GM10266 (cell line): Measurements from ENCODE around the gene TOP2B.

Experiments
- DNase-seq: peaks from one replicate; pipeline ENCODE4 v3.0.0; 2012; ENCODE audit errors: extremely low spot score
- TF ChIP-seq, protein P1 (sequence below): IDR thresholded peaks from 2 replicates; pipeline ENCODE4 v1.5.1; 2012; ENCODE audit warnings: mild to moderate bottlenecking, low read depth; ENCODE audit not compliant: control insufficient read depth, insufficient read depth; ENCODE audit errors: missing control alignments

Gene TOP2B

GRCh38 chr3:25582242-25582641 lies 82.5 kb downstream of the TOP2B start:
- no peak for DNase-seq
- TF ChIP-seq, protein P1, sequence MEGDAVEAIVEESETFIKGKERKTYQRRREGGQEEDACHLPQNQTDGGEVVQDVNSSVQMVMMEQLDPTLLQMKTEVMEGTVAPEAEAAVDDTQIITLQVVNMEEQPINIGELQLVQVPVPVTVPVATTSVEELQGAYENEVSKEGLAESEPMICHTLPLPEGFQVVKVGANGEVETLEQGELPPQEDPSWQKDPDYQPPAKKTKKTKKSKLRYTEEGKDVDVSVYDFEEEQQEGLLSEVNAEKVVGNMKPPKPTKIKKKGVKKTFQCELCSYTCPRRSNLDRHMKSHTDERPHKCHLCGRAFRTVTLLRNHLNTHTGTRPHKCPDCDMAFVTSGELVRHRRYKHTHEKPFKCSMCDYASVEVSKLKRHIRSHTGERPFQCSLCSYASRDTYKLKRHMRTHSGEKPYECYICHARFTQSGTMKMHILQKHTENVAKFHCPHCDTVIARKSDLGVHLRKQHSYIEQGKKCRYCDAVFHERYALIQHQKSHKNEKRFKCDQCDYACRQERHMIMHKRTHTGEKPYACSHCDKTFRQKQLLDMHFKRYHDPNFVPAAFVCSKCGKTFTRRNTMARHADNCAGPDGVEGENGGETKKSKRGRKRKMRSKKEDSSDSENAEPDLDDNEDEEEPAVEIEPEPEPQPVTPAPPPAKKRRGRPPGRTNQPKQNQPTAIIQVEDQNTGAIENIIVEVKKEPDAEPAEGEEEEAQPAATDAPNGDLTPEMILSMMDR, result no peak

- TF ChIP-seq, protein P1, result no peak
- no peak for DNase-seq
Measured at GRCh38 chr3:25581823-25582222, 82.9 kb downstream of the TOP2B start.

GRCh38 chr3:25581335-25581734 lies 83.4 kb downstream of the TOP2B start:
- TF ChIP-seq, protein P1, result no peak
- no peak for DNase-seq

GRCh38 chr3:25580534-25580933 lies 84.2 kb downstream of the TOP2B start:
- TF ChIP-seq, protein P1, result no peak
- DNase-seq, result no peak

DNA sequence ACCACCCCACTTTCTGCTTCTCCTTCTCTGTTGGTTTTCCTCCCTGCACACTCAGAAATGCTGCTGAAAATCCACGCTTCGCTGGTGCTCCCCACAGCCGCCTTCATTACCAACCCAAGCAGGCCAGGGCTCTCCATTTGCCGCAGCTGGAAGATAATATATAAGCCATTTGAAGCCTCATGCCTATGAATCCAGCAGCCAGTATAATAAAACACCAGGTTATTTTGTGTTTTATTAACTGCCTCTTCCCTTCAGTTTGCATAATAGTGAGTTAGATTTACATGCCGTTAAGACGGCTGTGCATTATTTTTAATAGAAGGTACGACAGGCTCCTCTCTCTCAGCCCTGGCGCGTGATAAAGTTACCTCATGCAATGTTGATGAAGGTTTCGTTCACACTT lies 86.6 kb downstream of the TOP2B start:
- no peak for DNase-seq

GRCh38 chr3:25576831-25577454 lies 87.8 kb downstream of the TOP2B start:
- DNase-seq, result no peak
- TF ChIP-seq, protein P1, result no peak

More for the DNA sequence above, 86.6 kb downstream of the TOP2B start:
- TF ChIP-seq, protein P1, result no peak

DNA sequence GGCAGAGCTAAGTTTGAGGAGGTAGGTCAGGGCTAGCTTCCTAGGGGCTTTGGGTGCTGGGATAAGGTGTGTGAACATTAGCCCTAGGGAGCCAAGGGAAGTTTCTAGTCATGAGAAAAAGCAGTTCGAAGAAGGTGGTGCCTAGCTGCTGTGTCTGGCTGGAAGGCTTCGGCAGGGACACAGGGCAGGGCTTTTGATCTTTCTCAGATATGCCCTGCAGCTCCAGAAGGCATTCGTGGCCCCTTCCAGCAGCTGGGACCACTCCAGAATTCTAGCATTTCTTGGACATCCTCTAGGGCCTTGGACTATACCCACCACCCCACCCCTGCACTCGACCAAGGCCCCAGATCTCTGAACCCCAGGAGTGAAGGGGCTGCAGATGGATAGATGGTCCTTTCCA lies 88.6 kb downstream of the TOP2B start:
- no peak for DNase-seq
- TF ChIP-seq, protein P1, result no peak
